Natural killer cell (primary cell): Measurements from ENCODE around the gene RGSL1. TPM values are rescaled to one million over a fixed set of nuclear protein-coding genes. Genes with fewer than 3 reads are reported as not detected.

ENCODE experiments used
- ATAC-seq, 3 donors: fragments of 150-1000 bp in 2 of 3; fragments of 200-7000 bp in 1 of 3; cut with Tn5 transposase; 1 replicate in 1 of 3; 2 replicates in 2 of 3; pipeline ENCODE4 v1.10.0; 2021; ENCODE audit warnings: mild to moderate bottlenecking in 2 of 3, moderate library complexity in 2 of 3
- DNase-seq, 2 donors: peaks; one replicate each; pipeline versions ENCODE4 v3.0.0 to v3.0.0-alpha.2; 2013 to 2021; ENCODE audit warnings: mixed read lengths in 1 of 2
- H3K27ac ChIP-seq: one replicate; pipeline ENCODE4 v1.5.1; 2013; ENCODE audit warnings: mild to moderate bottlenecking, low read length
- H3K27me3 ChIP-seq: one replicate; pipeline ENCODE4 v1.6.1; 2013; ENCODE audit warnings: low read length; ENCODE audit not compliant: control insufficient read depth, insufficient read depth
- H3K36me3 ChIP-seq: one replicate; pipeline ENCODE4 v1.6.1; 2013; ENCODE audit warnings: low read length; ENCODE audit not compliant: control insufficient read depth, insufficient read depth
- H3K4me1 ChIP-seq: one replicate; pipeline ENCODE4 v1.6.1; 2013; ENCODE audit warnings: low read length; ENCODE audit not compliant: control insufficient read depth, insufficient read depth
- H3K4me3 ChIP-seq: one replicate; pipeline ENCODE4 v1.5.1; 2013; ENCODE audit warnings: low read length
- H3K9me3 ChIP-seq: one replicate; pipeline ENCODE4 v1.6.1; 2013; ENCODE audit warnings: low read length; ENCODE audit not compliant: control insufficient read depth, insufficient read depth
- H3K27ac Mint-ChIP-seq, 2 donors: one replicate each; pipeline ENCODE4 v1.8.0; 2022; ENCODE audit warnings: mild to moderate bottlenecking in 2 of 2, mixed read lengths in 2 of 2, moderate library complexity in 1 of 2
- H3K27me3 Mint-ChIP-seq, 2 donors: one replicate each; pipeline ENCODE4 v1.8.0; 2022; ENCODE audit warnings: low read depth in 2 of 2, mixed read lengths in 2 of 2
- H3K36me3 Mint-ChIP-seq: one replicate; pipeline ENCODE4 v1.8.0; 2022; ENCODE audit warnings: mixed read lengths
- H3K4me1 Mint-ChIP-seq, 2 donors: one replicate each; pipeline ENCODE4 v1.8.0; 2022; ENCODE audit warnings: mixed read lengths in 2 of 2
- H3K4me3 Mint-ChIP-seq: one replicate; pipeline ENCODE4 v1.8.0; 2022; ENCODE audit warnings: mild to moderate bottlenecking, moderate library complexity, mixed read lengths
- H3K9me3 Mint-ChIP-seq, 2 donors: one replicate each; pipeline ENCODE4 v1.8.0; 2022; ENCODE audit warnings: mixed read lengths in 2 of 2
- WGBS: methylation state at CpG from one replicate; pipeline ENCODE4 v1.1.7; 2013; ENCODE audit warnings: missing lambda C conversion rate; ENCODE audit not compliant: insufficient coverage; 5-methylcytosine and 5-hydroxymethylcytosine counted together
- intact Hi-C: fragments of 100-400 bp; cut with micrococcal nuclease; formaldehyde crosslinking; loops from one replicate; pipeline ENCODE4 v1.14.2; 2022
- total RNA-seq, 4 donors: library from RNA; stranded (reverse); fragments of 120-200 nt in 1 of 4; gene quantifications; one replicate each; pipeline versions ENCODE4 v1.2.3 to v1.2.4, GENCODE V29; 2013 to 2022
- TF ChIP-seq, protein P1 (sequence below): fragments of 200-600 bp; IDR thresholded peaks from one replicate; pipeline ENCODE4 v1.8.0; 2022; ENCODE audit warnings: antibody characterized with exemption

The RGSL1 gene
- total RNA-seq, 3 donors from 2014 or later (not counting 1 experiment from before 2014, with no cell fraction given): not detected

DNA sequence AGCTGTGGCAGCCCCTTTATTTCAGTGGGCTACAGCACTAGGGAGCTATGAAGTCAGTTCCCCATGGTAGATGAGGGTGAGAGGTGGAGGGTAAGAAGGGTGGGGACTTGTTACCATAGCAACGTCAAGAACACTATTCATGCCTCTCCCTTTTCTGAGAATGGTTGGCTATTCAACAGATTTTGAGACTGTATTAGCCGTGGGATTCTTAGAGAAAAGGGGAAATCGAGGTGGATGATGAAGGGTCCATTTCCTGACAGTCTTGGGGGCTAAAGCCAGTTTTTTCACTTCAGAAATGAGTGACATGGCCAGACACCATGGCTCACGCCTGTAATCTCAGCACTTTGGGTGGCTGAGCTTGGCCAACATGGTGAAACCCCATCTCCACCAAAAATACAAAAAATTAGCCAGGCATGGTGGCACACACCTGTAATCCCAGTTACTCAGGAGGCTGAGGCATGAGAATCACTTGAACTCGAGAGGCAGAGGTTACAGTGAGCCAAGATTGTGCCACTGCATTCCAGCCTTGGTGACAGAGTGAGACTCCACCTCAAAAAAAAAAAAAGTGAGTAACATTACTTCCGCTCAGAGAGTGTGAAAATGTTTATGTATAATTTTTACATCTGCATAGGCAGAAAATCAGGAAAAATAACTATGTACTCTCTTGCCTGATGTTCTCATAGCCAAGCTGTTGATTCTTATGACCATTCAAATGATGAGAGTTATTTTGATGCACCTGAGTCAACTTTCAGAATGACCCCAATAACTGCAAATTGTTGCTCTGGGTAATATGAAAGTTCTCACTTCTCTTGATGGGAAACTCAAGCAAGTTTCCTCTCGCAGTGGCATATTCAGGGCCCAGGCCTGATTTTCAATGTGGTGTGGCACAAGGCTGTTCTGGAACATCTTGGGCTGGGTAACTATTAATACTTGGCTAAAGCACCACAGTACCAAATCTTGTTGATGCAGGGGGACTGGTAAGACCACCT lies 23.2 kb upstream of the RGSL1 start:
- no peaks in the 10 kb centered on the region for H3K9me3 ChIP-seq
- H3K9me3 Mint-ChIP-seq: no peaks in the 10 kb centered on the region
- no peaks in the 10 kb centered on the region for H3K36me3 ChIP-seq
- no peak overlapping the region for H3K4me3 ChIP-seq
- H3K36me3 Mint-ChIP-seq: no peaks in the 10 kb centered on the region
- H3K4me3 Mint-ChIP-seq: no peak overlapping the region
- H3K27me3 Mint-ChIP-seq: peaks cover 0 to 12% of the 10 kb centered on the region in 2 donors
- peak overlapping the region; percentile 54 for H3K27ac ChIP-seq
- peaks cover 11 to 15% of the 10 kb centered on the region in 2 donors for H3K4me1 Mint-ChIP-seq
- H3K27ac Mint-ChIP-seq: no peak overlapping the region
- H3K4me1 ChIP-seq: peaks cover 13% of the 10 kb centered on the region
- intact Hi-C loops: no loop called here
- peak in 2 of 3 donors; percentile 12 to 40 for ATAC-seq
- no peaks in the 10 kb centered on the region for H3K27me3 ChIP-seq
- 55% methylated on average over 6 of the region's 7 CpGs for WGBS
- DNase-seq: peak in 1 of 2 donors; percentile 18
- TF ChIP-seq, protein P1, sequence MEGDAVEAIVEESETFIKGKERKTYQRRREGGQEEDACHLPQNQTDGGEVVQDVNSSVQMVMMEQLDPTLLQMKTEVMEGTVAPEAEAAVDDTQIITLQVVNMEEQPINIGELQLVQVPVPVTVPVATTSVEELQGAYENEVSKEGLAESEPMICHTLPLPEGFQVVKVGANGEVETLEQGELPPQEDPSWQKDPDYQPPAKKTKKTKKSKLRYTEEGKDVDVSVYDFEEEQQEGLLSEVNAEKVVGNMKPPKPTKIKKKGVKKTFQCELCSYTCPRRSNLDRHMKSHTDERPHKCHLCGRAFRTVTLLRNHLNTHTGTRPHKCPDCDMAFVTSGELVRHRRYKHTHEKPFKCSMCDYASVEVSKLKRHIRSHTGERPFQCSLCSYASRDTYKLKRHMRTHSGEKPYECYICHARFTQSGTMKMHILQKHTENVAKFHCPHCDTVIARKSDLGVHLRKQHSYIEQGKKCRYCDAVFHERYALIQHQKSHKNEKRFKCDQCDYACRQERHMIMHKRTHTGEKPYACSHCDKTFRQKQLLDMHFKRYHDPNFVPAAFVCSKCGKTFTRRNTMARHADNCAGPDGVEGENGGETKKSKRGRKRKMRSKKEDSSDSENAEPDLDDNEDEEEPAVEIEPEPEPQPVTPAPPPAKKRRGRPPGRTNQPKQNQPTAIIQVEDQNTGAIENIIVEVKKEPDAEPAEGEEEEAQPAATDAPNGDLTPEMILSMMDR: no peak

DNA sequence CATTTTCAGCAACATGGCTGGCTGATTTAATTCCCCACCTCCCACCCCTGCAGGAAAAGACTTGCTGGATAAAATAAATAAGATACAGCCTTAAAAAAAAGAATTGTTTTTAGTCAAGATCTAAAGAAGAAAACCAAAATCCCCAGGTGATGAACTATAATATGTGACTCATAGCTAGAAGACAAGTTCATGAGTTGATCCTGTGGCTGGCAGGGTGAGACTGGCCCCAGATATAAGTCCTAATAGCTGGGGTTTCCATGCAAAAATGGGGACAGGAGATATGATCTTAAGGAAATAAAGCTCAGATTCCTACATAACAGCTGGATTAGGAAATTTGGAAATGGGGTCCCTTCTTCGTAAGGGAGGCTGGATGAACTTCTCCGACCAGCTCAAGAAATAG lies 21.9 kb upstream of the RGSL1 start:
- Histone ChIP-seq H3K27me3 (no peaks in the 10 kb centered on the region), H3K9me3 (no peaks in the 10 kb centered on the region), H3K4me3 (no peak overlapping the region), H3K36me3 (no peaks in the 10 kb centered on the region), H3K4me1 (peaks cover 13% of the 10 kb centered on the region), H3K27ac (no peak overlapping the region)
- Mint-ChIP-seq H3K4me1 (peaks cover 11 to 15% of the 10 kb centered on the region in 2 donors), H3K27me3 (no peaks in the 10 kb centered on the region), H3K4me3 (no peak overlapping the region), H3K27ac (no peak overlapping the region), H3K36me3 (no peaks in the 10 kb centered on the region), H3K9me3 (no peaks in the 10 kb centered on the region)
- 100% methylated on average over 2 of the region's 2 CpGs for WGBS
- TF ChIP-seq, protein P1: no peak
- intact Hi-C loops: no loop called here
- ATAC-seq (no peak), DNase-seq (no peak)

DNA sequence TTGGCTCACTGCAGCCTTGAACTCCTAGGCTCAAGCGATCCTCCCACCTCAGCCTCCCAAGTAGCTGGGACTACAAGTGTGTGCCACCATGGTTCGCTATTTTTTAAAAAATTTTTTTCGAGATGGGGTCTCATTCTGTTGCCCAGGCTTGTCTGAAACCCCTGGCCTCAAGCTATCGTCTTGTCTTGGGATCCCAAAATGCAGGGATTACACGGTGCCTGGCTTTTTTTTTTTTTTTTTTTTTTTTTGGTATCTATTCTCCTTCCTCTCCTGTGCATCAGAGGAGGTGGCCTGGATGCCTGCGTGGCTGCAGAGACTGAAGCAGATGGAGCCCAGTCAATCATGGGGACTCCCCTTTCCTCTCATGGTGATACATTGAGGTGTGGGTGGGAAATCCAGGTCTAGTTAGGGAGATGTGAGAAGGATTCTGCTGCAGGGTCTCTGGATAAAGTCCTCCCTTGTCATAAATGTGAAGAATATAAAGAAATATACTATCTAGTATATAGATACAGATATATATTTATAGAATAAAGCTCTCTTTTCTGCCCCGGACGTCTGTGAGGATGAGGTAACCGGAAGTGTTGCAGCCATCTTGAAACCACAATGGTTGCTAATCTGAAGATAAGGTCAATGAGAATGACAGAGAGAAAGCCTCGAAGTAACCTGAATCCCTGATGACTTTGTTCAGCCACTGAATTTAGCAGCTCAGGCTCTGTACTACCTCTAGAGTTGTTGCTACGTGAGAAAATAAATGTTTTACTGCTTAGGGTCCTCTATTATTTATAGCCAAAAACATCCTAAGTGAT lies 19.5 kb upstream of the RGSL1 start:
- H3K9me3 ChIP-seq: no peaks in the 10 kb centered on the region
- H3K27ac Mint-ChIP-seq: no peak overlapping the region
- H3K4me1 Mint-ChIP-seq: peaks cover 11 to 15% of the 10 kb centered on the region in 2 donors
- DNase-seq (peak in 1 of 2 donors; percentile 66), ATAC-seq (peak; percentile 80 to 86 (median 82))
- H3K9me3 Mint-ChIP-seq: no peaks in the 10 kb centered on the region
- intact Hi-C loops: no loop called here
- H3K27me3 ChIP-seq: no peaks in the 10 kb centered on the region
- no peak overlapping the region for H3K4me3 ChIP-seq
- H3K36me3 ChIP-seq: no peaks in the 10 kb centered on the region
- H3K4me1 ChIP-seq: peaks cover 13% of the 10 kb centered on the region
- TF ChIP-seq, protein P1: no peak
- no peak overlapping the region for H3K27ac ChIP-seq
- peaks cover 0 to 8% of the 10 kb centered on the region in 2 donors for H3K27me3 Mint-ChIP-seq
- H3K4me3 Mint-ChIP-seq: no peak overlapping the region
- H3K36me3 Mint-ChIP-seq: no peaks in the 10 kb centered on the region
- 59% methylated on average over 9 of the region's 11 CpGs for WGBS
